HepG2 (cell line): ENCODE measurements around the gene SRRM2. TPM values are rescaled to one million over a fixed set of nuclear protein-coding genes. Genes with fewer than 3 reads are reported as not detected.

Experiments used
- CENPX ChIP-seq: sonication (generic); formaldehyde crosslinking; IDR thresholded peaks from 2 replicates; pipeline ENCODE4 v1.9.0; 2021; ENCODE audit warnings: mild to moderate bottlenecking, missing genetic modification reagents, moderate library complexity
- DRAP1 ChIP-seq: IDR thresholded peaks from 2 replicates; pipeline ENCODE4 v1.6.1; 2016; ENCODE audit warnings: missing genetic modification reagents, missing compliant biosample characterization
- EHMT2 ChIP-seq: fragments of 200-600 bp; sonication (generic); IDR thresholded peaks from 2 replicates; pipeline ENCODE4 v1.7.0; 2017; ENCODE audit warnings: antibody characterized with exemption, low read depth, low read length, borderline replicate concordance
- FOXK2 ChIP-seq: fragments of 450-650 bp; IDR thresholded peaks from 2 replicates; pipeline ENCODE4 v1.6.1; 2016
- IRF2 ChIP-seq: IDR thresholded peaks from 2 replicates; pipeline ENCODE4 v1.6.1; 2018; ENCODE audit warnings: missing genetic modification reagents, missing compliant biosample characterization
- MTA3 ChIP-seq: sonication (generic); formaldehyde crosslinking; IDR thresholded peaks from 2 replicates; pipeline ENCODE4 v1.4.0; 2020; ENCODE audit warnings: missing genetic modification reagents
- MTF2 ChIP-seq: sonication (generic); formaldehyde crosslinking; IDR thresholded peaks from 2 replicates; pipeline ENCODE4 v1.5.0; 2020; ENCODE audit warnings: missing genetic modification reagents, borderline replicate concordance
- PHF20 ChIP-seq: sonication (generic); formaldehyde crosslinking; IDR thresholded peaks from 2 replicates; pipeline ENCODE4 v1.5.0; 2020; ENCODE audit warnings: mild to moderate bottlenecking, missing genetic modification reagents
- RELA ChIP-seq: sonication (generic); formaldehyde crosslinking; IDR thresholded peaks from 2 replicates; pipeline ENCODE4 v1.4.0; 2020; ENCODE audit warnings: missing genetic modification reagents
- SMARCC2 ChIP-seq: fragments of 450-650 bp; IDR thresholded peaks from 2 replicates; pipeline ENCODE4 v1.6.1; 2017; ENCODE audit warnings: antibody characterized with exemption, mild to moderate bottlenecking
- SNAPC2 ChIP-seq: sonication (generic); formaldehyde crosslinking; IDR thresholded peaks from 2 replicates; pipeline ENCODE4 v1.8.1; 2022; ENCODE audit warnings: mild to moderate bottlenecking, missing genetic modification reagents
- SUZ12 ChIP-seq: fragments of 150-350 bp; IDR thresholded peaks from 2 replicates; pipeline ENCODE4 v1.6.1; 2014; ENCODE audit warnings: low read depth, low read length
- TFAP4 ChIP-seq: sonication (generic); IDR thresholded peaks from 2 replicates; pipeline ENCODE4 v1.6.1; 2016; ENCODE audit warnings: low read depth, borderline replicate concordance
- ZBTB20 ChIP-seq: sonication (generic); formaldehyde crosslinking; IDR thresholded peaks from 2 replicates; pipeline ENCODE4 v1.8.1; 2023; ENCODE audit warnings: missing genetic modification reagents, low read depth, mild to moderate bottlenecking, borderline replicate concordance
- ZBTB46 ChIP-seq: sonication (generic); formaldehyde crosslinking; IDR thresholded peaks from 2 replicates; pipeline ENCODE4 v1.4.0; 2020; ENCODE audit warnings: mild to moderate bottlenecking, missing genetic modification reagents, borderline replicate concordance
- ZFP82 ChIP-seq: sonication (generic); formaldehyde crosslinking; IDR thresholded peaks from 2 replicates; pipeline ENCODE4 v1.5.1; 2020; ENCODE audit warnings: mild to moderate bottlenecking, missing genetic modification reagents, borderline replicate concordance
- ZNF292 ChIP-seq: sonication (generic); formaldehyde crosslinking; IDR thresholded peaks from 2 replicates; pipeline ENCODE4 v1.8.1; 2022; ENCODE audit warnings: mild to moderate bottlenecking, low read depth, missing genetic modification reagents, borderline replicate concordance
- ZNF563 ChIP-seq: sonication (generic); formaldehyde crosslinking; IDR thresholded peaks from 2 replicates; pipeline ENCODE4 v1.8.0; 2022; ENCODE audit warnings: mild to moderate bottlenecking, moderate library complexity, missing genetic modification reagents
- ZNF567 ChIP-seq: sonication (generic); formaldehyde crosslinking; IDR thresholded peaks from 2 replicates; pipeline ENCODE4 v1.8.1; 2023; ENCODE audit warnings: mild to moderate bottlenecking, missing genetic modification reagents, borderline replicate concordance
- ZNF7 ChIP-seq: IDR thresholded peaks from 2 replicates; pipeline ENCODE4 v1.6.1; 2016; ENCODE audit warnings: missing biosample characterization, missing genetic modification reagents
- polyA plus RNA-seq, 8 experiments: library from polyadenylated mRNA; depleted of rRNA in 3 of 8; stranded (reverse) in 7 of 8; unstranded in 1 of 8; fragments of >200 nt; fragmentation: Illumina TruSeq in 4 of 8; extraction: Trizol in 4 of 8; gene quantifications; 2 replicates each; pipeline versions ENCODE4 v1.2.1 to v1.2.3, GENCODE V29; 2011 to 2016; ENCODE audit warnings: low read depth in 4 of 8, missing spikeins in 1 of 8, mixed read lengths in 1 of 8; ENCODE audit not compliant: insufficient read depth in 1 of 8
- total RNA-seq, 5 experiments: library from RNA; depleted of rRNA; stranded (reverse); fragments of >200 nt; fragmentation: Illumina TruSeq; extraction: Trizol; gene quantifications; 2 replicates each; pipeline ENCODE4 v1.2.3, GENCODE V29; 2016; ENCODE audit warnings: low read depth in 1 of 5
- TF ChIP-seq, protein P1 (sequence below): IDR thresholded peaks from 2 replicates; pipeline ENCODE4 v1.6.1; 2018; ENCODE audit warnings: missing genetic modification reagents
- TF ChIP-seq, protein P2 (sequence below): sonication (generic); formaldehyde crosslinking; IDR thresholded peaks from 2 replicates; pipeline ENCODE4 v1.4.0; 2020; ENCODE audit warnings: low read depth, missing genetic modification reagents

Gene SRRM2
- total and polyA plus RNA-seq, 2 of the 13 experiments (the other 11 are each of a cell fraction or from before 2014, with no cell fraction given), result 50.4 to 112 TPM

DNA sequence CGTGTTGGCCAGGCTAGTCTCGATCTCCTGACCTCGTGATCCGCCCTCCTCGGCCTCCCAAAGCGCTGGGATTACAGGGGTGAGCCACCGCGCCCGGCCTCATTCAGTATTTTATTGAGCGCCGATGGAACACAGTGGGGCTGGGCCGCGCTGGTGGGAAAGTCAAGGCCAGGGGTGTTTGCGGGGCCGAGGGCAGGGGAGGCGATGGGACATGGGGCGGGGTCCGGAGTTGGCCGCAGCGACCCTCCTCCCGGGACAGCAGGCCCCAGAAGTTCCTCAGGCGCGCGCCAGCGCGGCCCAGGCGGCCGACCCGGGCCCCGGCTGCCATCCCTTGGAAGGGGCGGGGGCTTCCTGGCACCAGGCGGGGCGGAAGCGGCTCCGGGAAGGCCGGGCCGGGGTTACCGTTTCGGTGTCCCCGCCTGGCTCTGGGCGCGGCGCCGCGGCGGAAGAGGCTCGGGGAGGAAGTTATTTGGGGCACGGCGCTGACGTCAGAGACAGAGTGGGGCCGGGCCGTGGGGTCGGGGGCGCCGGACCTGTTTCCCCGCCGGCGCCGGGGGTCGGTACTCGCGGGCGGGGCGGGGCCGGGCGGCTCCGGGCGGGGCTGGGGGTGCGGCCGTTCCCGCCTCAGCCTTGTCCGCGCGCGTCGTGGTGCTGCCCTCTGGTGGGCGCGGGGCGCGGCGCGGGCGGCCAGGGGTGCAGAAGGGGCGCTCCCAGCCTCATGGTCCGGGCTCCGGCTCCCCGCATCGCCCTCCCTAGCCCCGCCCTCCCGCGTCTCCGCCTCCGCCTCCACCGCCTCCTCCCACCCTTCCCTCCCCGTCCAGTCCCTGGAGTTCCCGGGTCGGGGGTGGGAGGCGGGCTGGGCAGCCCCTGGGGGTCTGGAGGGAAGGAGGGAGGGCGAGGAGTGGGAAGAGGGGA, 31.5 kb upstream of the SRRM2 start (continued):
- TF ChIP-seq EHMT2 (no peak), FOXK2 (no peak), ZNF567 (CRISPR knock-in tag) (no peak), SNAPC2 (CRISPR knock-in tag) (no peak), IRF2 (peak; percentile 63; the same call in 1 of the 2 replicates), ZNF7 (CRISPR knock-in tag) (no peak), SUZ12 (no peak), ZFP82 (no peak), TFAP4 (peak; percentile 13; the same call in 1 of the 2 replicates), ZBTB20 (CRISPR knock-in tag) (no peak), PHF20 (CRISPR knock-in tag) (peak; percentile 86), MTA3 (CRISPR knock-in tag) (no peak), DRAP1 (CRISPR knock-in tag) (no peak), CENPX (CRISPR knock-in tag) (no peak), ZNF292 (CRISPR knock-in tag) (no peak), ZNF563 (CRISPR knock-in tag) (0 out of 2 replicates have a peak, but pooled peaks have one; percentile 45), RELA (CRISPR knock-in tag) (no peak), ZBTB46 (no peak), SMARCC2 (no peak), MTF2 (CRISPR knock-in tag) (no peak)
- TF ChIP-seq, protein P1, sequence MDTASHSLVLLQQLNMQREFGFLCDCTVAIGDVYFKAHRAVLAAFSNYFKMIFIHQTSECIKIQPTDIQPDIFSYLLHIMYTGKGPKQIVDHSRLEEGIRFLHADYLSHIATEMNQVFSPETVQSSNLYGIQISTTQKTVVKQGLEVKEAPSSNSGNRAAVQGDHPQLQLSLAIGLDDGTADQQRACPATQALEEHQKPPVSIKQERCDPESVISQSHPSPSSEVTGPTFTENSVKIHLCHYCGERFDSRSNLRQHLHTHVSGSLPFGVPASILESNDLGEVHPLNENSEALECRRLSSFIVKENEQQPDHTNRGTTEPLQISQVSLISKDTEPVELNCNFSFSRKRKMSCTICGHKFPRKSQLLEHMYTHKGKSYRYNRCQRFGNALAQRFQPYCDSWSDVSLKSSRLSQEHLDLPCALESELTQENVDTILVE, result peak; percentile 100
- TF ChIP-seq, protein P2, sequence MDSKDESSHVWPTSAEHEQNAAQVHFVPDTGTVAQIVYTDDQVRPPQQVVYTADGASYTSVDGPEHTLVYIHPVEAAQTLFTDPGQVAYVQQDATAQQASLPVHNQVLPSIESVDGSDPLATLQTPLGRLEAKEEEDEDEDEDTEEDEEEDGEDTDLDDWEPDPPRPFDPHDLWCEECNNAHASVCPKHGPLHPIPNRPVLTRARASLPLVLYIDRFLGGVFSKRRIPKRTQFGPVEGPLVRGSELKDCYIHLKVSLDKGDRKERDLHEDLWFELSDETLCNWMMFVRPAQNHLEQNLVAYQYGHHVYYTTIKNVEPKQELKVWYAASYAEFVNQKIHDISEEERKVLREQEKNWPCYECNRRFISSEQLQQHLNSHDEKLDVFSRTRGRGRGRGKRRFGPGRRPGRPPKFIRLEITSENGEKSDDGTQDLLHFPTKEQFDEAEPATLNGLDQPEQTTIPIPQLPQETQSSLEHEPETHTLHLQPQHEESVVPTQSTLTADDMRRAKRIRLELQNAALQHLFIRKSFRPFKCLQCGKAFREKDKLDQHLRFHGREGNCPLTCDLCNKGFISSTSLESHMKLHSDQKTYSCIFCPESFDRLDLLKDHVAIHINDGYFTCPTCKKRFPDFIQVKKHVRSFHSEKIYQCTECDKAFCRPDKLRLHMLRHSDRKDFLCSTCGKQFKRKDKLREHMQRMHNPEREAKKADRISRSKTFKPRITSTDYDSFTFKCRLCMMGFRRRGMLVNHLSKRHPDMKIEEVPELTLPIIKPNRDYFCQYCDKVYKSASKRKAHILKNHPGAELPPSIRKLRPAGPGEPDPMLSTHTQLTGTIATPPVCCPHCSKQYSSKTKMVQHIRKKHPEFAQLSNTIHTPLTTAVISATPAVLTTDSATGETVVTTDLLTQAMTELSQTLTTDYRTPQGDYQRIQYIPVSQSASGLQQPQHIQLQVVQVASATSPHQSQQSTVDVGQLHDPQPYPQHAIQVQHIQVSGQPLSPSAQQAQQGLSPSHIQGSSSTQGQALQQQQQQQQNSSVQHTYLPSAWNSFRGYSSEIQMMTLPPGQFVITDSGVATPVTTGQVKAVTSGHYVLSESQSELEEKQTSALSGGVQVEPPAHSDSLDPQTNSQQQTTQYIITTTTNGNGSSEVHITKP (CRISPR knock-in tag), result 0 out of 2 replicates have a peak, but pooled peaks have one; percentile 36
